ENCODE results near the gene SOD3. TPM values are rescaled to one million over a fixed set of nuclear protein-coding genes. Genes with fewer than 3 reads are reported as not detected.

The SOD3 gene
- total RNA-seq, 1 experiment from 2014 or later = not detected

DNA sequence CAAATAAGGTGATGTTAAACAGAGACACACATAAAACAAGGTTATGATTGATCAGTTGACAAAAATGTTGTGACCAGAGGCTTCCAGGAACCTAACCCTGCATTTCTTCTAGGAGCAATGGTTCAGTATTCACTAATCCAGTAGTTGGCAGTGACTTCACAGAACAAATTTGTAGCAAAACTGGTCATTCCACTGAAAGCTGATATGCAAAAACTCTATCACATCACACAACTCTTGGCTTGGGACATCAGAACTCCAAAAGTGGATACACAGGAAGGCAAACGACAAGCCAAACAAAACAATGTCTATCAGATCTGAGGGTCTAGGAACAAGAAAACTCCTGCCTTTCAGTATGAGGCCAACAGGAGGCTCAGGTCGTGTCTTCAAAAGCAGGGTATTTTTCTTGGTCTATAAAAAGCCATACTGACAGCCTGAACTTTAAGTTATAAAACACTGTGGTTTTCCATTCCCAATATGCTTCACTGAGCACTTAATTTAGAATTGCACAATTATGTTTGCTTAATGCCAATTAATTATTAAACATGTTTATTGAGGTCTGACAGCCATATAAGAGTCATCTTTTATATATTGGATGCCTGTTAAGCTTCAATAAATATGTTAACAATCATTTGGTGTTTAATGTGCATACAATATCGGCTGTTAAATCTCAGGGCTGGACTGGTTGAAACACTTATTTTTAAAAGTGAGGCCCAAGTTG is 45.6 kb downstream of the SOD3 start:
- DNase-seq (ENCODE audit: low read depth) = no peak

DNA sequence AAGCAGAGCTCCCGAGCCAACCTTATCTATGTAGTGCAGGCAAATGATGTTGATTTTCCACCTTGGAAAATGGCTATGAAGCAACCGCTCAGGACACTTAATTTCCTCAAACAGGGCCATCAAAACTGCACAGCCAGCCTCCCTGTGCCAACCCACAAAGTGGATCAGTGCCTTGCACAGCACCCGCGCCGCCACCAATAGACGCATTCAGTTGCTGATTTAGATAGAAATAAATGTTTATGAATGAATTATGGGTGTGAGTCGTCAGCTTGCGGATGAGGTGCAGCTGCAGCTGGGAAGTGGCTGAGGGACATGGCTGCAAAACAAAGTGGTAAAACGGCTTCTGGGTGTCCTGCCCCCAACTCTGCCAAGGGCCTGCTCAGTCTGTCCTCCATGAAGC is 47.0 kb downstream of the SOD3 start:
- no peak for DNase-seq (ENCODE audit: low read depth)

DNA sequence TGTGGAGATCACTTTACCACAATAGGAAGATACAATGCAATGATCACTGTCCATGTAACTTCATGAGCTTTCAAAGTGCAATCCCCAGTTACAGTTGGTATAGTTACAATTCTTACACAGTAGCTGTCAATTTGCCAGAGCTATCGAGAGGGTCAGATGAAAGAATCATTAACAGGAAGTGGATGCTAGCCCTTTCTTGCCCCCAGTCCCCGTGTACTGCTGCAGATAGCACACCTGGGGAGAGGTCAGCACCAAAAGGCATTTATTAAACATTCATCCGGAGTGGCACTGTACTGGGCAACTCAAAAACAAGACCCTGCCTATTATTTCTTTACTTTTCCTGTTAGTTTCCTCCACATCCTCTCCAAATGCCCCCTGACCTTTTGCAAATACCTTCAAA is 47.7 kb downstream of the SOD3 start:
- DNase-seq (ENCODE audit: low read depth) = no peak

DNA sequence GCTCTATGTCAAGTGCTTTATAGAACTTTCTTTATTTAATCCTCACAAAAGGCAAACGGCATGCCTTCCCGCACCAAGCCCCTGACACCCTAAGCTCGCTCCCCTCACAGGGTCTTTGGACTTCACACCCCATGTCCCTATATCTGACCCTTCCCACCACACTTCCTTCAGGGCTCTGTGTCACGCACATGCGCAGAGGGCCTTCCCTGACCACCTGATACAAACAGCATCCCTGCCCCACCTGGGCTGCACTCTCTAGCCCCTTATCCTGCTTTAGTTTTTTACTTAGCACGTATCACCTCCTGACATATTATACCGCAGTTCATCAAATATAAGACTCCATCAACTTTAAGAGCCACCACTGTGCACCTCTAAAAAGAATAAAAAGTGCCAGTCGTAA is 49.8 kb downstream of the SOD3 start:
- no peak for DNase-seq (ENCODE audit: low read depth)

DNA sequence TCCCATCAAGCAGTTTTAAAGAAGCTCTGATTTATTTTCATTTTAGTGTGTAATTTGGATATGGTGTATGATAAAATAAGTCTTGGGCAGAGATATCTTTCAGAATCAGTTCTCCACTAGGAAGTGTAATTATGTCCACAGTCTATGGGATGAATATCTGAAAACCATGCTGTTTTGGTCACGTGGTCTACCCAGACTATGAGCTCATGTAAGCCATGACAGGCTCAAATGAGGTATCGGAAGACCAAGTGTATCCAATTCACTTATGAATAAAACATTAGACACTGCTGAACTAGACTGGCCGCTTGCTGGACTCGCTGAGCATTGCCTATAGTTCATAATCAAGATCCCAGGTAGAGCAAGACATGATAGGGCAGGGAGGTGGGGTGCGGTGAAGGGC is 50.5 kb downstream of the SOD3 start:
- DNase-seq (ENCODE audit: low read depth) = no peak

DNA sequence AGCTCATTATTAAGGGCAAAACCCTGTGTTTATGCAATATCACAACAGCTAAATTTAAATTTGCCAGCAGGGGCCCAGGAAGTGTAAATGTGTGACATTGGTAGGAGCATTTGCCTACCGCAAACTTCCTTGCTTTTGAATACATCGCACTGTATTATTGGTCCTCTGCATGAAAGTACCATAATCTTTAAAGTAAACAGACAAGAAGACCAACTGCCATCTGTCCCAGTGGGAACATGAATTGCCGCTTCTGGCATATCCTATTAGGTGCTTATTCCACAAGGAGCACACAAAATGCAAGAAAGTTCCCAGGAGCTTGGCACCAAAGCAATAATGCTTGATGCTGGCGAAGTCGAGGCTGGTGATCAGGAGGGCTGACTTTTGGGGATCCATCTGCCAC is 51.3 kb downstream of the SOD3 start:
- no peak for DNase-seq (ENCODE audit: low read depth)

DNA sequence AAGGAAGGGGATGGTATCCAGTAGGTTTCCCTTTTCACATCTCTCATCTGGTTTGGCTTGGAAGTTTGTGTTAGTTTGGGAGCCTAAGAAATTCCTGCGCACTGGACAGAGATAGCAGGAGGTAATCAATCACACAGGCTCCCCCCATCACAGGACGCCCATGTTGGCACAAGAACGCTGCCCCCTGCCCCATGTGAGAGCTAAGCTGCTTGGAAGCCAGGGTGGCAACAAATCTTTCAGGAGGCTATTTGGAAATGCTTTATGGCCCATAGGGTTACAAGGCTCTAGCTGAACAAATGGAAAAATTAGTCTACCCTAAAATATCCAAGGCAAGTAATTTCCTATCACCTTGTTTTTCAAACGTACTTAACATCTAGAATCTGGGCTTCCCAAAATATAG is 54.0 kb downstream of the SOD3 start:
- DNase-seq (ENCODE audit: low read depth) = no peak

DNA sequence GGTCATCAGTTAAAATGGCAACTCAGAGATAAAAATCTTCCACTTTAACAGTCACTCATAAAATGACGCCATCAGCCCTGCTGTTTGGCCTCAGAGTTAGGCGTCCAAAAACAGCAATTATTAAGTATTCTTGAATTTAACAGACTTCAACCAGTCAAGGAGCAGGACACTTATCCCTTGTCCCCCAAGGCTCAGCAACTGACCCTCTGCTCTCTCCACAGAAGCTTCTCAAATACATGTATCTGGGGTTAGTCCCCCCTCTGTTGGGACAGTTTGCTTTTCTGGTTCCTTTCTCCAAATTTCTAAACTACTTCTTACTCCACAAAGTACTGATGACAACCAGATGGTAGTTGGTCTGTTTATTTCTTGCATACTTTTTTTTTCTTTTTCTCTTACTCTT is 54.4 kb downstream of the SOD3 start:
- no peak for DNase-seq (ENCODE audit: low read depth)

Other genes with a start within 250 kb of the SOD3 start
- gene DHX15, start 211.0 kb upstream of the SOD3 start, total RNA-seq (2014; rRNA removed) = 159 and 165 TPM in 2 replicates
- gene CCDC149, start 117.5 kb downstream of the SOD3 start, total RNA-seq (2014; rRNA removed) = 2.2 and 3.0 TPM in 2 replicates
- not detected in 2 replicates for gene LGI2, start 235.4 kb downstream of the SOD3 start, total RNA-seq (2014; rRNA removed)

Data from LHCN-M2 (cell line).